22Rv1 (cell line): ENCODE measurements around the gene NMBR.

ENCODE experiments used
- CTCF ChIP-seq: fragments of 450-650 bp; IDR thresholded peaks from 2 replicates; pipeline ENCODE4 v1.5.1; 2017; ENCODE audit warnings: mild to moderate bottlenecking
- ZFX ChIP-seq: fragments of 450-650 bp; IDR thresholded peaks from 2 replicates; pipeline ENCODE4 v1.6.1; 2017; ENCODE audit warnings: antibody characterized with exemption, borderline replicate concordance

- peak; percentile 98 for TF ChIP-seq CTCF
- TF ChIP-seq ZFX = no peak
Measured at GRCh38 chr6:142146828-142147662, at the start of gene NMBR, which contains the start of gene VTA1.
